ENCODE results near the gene SNX24. TPM values are rescaled to one million over a fixed set of nuclear protein-coding genes. Genes with fewer than 3 reads are reported as not detected.
A peak's percentile ranks its signal among the peaks of the same experiment; 100 is the strongest.

Gene SNX24
- total and polyA plus RNA-seq, 2 experiments from 2014 or later, result 18.0 to 27.5 TPM

DNA sequence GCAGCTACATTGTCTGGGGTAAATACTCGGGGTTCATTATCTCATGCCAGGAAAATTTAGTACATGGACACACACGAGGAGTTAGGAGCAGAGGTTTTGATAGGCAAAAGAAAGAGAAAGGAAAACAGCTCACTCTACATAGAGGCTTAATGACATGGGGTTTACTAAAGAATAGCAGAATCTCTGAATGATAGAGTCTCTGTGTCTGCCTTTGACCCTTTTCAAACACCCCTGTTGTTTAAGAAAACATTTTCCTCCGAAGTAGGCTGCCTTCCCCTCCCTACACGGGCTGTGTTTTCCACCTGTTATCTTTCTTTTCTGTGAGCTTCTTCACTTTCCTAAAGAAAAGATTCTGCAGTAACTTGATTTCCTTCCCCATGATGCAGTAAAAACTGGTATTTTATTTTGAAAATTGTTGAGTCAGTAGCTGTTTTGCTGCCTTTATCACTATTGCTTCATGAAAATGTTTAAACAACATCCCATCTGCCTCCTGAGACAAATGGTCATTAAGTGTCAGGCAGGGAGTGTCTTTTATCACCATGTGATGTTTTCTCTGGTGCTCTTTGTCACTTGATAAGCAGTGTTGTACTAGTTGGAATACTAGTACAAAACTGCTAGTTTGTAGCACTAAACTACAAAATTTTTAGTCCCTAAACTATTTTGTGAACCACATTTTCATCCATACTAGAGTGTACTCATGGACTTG, 114.5 kb downstream of the SNX24 start:
- no peak for TF ChIP-seq JUNB (IDR thresholded peaks at IDR 0.05; ENCODE audit: unreplicated experiment)
- TF ChIP-seq, protein P1, sequence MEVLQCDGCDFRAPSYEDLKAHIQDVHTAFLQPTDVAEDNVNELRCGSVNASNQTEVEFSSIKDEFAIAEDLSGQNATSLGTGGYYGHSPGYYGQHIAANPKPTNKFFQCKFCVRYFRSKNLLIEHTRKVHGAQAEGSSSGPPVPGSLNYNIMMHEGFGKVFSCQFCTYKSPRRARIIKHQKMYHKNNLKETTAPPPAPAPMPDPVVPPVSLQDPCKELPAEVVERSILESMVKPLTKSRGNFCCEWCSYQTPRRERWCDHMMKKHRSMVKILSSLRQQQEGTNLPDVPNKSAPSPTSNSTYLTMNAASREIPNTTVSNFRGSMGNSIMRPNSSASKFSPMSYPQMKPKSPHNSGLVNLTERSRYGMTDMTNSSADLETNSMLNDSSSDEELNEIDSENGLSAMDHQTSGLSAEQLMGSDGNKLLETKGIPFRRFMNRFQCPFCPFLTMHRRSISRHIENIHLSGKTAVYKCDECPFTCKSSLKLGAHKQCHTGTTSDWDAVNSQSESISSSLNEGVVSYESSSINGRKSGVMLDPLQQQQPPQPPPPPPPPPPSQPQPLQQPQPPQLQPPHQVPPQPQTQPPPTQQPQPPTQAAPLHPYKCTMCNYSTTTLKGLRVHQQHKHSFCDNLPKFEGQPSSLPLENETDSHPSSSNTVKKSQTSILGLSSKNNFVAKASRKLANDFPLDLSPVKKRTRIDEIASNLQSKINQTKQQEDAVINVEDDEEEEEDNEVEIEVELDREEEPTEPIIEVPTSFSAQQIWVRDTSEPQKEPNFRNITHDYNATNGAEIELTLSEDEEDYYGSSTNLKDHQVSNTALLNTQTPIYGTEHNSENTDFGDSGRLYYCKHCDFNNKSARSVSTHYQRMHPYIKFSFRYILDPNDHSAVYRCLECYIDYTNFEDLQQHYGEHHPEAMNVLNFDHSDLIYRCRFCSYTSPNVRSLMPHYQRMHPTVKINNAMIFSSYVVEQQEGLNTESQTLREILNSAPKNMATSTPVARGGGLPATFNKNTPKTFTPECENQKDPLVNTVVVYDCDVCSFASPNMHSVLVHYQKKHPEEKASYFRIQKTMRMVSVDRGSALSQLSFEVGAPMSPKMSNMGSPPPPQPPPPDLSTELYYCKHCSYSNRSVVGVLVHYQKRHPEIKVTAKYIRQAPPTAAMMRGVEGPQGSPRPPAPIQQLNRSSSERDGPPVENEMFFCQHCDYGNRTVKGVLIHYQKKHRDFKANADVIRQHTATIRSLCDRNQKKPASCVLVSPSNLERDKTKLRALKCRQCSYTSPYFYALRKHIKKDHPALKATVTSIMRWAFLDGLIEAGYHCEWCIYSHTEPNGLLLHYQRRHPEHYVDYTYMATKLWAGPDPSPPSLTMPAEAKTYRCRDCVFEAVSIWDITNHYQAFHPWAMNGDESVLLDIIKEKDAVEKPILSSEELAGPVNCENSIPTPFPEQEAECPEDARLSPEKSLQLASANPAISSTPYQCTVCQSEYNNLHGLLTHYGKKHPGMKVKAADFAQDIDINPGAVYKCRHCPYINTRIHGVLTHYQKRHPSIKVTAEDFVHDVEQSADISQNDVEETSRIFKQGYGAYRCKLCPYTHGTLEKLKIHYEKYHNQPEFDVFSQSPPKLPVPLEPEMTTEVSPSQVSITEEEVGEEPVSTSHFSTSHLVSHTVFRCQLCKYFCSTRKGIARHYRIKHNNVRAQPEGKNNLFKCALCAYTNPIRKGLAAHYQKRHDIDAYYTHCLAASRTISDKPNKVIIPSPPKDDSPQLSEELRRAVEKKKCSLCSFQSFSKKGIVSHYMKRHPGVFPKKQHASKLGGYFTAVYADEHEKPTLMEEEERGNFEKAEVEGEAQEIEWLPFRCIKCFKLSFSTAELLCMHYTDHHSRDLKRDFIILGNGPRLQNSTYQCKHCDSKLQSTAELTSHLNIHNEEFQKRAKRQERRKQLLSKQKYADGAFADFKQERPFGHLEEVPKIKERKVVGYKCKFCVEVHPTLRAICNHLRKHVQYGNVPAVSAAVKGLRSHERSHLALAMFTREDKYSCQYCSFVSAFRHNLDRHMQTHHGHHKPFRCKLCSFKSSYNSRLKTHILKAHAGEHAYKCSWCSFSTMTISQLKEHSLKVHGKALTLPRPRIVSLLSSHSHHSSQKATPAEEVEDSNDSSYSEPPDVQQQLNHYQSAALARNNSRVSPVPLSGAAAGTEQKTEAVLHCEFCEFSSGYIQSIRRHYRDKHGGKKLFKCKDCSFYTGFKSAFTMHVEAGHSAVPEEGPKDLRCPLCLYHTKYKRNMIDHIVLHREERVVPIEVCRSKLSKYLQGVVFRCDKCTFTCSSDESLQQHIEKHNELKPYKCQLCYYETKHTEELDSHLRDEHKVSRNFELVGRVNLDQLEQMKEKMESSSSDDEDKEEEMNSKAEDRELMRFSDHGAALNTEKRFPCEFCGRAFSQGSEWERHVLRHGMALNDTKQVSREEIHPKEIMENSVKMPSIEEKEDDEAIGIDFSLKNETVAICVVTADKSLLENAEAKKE (CRISPR knock-in tag; IDR thresholded peaks at IDR 0.05), result no peak
- TF ChIP-seq ZNF331 (CRISPR knock-in tag; IDR thresholded peaks at IDR 0.05; ENCODE audit: low read depth), result no peak
- no peak for TF ChIP-seq CREB1 (CRISPR knock-in tag; IDR thresholded peaks at IDR 0.05; ENCODE audit: low read depth)
- TF ChIP-seq, protein P2, sequence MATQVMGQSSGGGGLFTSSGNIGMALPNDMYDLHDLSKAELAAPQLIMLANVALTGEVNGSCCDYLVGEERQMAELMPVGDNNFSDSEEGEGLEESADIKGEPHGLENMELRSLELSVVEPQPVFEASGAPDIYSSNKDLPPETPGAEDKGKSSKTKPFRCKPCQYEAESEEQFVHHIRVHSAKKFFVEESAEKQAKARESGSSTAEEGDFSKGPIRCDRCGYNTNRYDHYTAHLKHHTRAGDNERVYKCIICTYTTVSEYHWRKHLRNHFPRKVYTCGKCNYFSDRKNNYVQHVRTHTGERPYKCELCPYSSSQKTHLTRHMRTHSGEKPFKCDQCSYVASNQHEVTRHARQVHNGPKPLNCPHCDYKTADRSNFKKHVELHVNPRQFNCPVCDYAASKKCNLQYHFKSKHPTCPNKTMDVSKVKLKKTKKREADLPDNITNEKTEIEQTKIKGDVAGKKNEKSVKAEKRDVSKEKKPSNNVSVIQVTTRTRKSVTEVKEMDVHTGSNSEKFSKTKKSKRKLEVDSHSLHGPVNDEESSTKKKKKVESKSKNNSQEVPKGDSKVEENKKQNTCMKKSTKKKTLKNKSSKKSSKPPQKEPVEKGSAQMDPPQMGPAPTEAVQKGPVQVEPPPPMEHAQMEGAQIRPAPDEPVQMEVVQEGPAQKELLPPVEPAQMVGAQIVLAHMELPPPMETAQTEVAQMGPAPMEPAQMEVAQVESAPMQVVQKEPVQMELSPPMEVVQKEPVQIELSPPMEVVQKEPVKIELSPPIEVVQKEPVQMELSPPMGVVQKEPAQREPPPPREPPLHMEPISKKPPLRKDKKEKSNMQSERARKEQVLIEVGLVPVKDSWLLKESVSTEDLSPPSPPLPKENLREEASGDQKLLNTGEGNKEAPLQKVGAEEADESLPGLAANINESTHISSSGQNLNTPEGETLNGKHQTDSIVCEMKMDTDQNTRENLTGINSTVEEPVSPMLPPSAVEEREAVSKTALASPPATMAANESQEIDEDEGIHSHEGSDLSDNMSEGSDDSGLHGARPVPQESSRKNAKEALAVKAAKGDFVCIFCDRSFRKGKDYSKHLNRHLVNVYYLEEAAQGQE (IDR thresholded peaks at IDR 0.05; ENCODE audit: unreplicated experiment), result no peak
- no peak for TF ChIP-seq POLR2AphosphoS5 (IDR thresholded peaks at IDR 0.05; ENCODE audit: low read depth)
- no peak for TF ChIP-seq EZH2phosphoT487 (IDR thresholded peaks at IDR 0.05; ENCODE audit: unreplicated experiment)
- TF ChIP-seq NANOG (IDR thresholded peaks at IDR 0.05; ENCODE audit: borderline replicate concordance), result no peak
- TF ChIP-seq ZNF114 (CRISPR knock-in tag; IDR thresholded peaks at IDR 0.05), result no peak
- no peak for TF ChIP-seq STAT1 (IDR thresholded peaks at IDR 0.05; ENCODE audit: unreplicated experiment)
- TF ChIP-seq, protein P3, sequence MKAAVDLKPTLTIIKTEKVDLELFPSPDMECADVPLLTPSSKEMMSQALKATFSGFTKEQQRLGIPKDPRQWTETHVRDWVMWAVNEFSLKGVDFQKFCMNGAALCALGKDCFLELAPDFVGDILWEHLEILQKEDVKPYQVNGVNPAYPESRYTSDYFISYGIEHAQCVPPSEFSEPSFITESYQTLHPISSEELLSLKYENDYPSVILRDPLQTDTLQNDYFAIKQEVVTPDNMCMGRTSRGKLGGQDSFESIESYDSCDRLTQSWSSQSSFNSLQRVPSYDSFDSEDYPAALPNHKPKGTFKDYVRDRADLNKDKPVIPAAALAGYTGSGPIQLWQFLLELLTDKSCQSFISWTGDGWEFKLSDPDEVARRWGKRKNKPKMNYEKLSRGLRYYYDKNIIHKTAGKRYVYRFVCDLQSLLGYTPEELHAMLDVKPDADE (IDR thresholded peaks at IDR 0.05), result no peak
- TF ChIP-seq EZH2 (IDR thresholded peaks at IDR 0.05; ENCODE audit: low read depth, unreplicated experiment), result no peak
- TF ChIP-seq, protein P4, sequence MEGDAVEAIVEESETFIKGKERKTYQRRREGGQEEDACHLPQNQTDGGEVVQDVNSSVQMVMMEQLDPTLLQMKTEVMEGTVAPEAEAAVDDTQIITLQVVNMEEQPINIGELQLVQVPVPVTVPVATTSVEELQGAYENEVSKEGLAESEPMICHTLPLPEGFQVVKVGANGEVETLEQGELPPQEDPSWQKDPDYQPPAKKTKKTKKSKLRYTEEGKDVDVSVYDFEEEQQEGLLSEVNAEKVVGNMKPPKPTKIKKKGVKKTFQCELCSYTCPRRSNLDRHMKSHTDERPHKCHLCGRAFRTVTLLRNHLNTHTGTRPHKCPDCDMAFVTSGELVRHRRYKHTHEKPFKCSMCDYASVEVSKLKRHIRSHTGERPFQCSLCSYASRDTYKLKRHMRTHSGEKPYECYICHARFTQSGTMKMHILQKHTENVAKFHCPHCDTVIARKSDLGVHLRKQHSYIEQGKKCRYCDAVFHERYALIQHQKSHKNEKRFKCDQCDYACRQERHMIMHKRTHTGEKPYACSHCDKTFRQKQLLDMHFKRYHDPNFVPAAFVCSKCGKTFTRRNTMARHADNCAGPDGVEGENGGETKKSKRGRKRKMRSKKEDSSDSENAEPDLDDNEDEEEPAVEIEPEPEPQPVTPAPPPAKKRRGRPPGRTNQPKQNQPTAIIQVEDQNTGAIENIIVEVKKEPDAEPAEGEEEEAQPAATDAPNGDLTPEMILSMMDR (conservative IDR thresholded peaks at IDR 0.05; ENCODE audit: low read depth in 2 of 2), result no peak
- no peak overlapping the region for H3K27ac Mint-ChIP-seq
- H3K27me3 Mint-ChIP-seq (ENCODE audit: insufficient read depth, low read depth, poor library complexity), result no peaks in the 10 kb centered on the region
- H4K20me1 ChIP-seq (replicated peaks; ENCODE audit: insufficient read depth), result no peaks in the 10 kb centered on the region
- no peak for DNase-seq (ENCODE audit: low spot score)
- H3K4me3 ChIP-seq, result no peak overlapping the region
- no peak overlapping the region for H3K27ac ChIP-seq (ENCODE audit: low read depth)
- no peaks in the 10 kb centered on the region for H3K27me3 ChIP-seq (ENCODE audit: insufficient read depth)
- no peak overlapping the region for H2AFZ ChIP-seq
- H3K79me2 ChIP-seq (replicated peaks; ENCODE audit: insufficient read depth), result no peaks in the 10 kb centered on the region
- peaks cover 4% of the 10 kb centered on the region; the same call in 1 of the 3 replicates for H3K9me3 Mint-ChIP-seq
- H3K36me3 Mint-ChIP-seq (ENCODE audit: low read depth), result no peaks in the 10 kb centered on the region; the same call in 2 of the 3 replicates
- peak; percentile 75 for ATAC-seq
- H3K4me1 Mint-ChIP-seq, result peaks cover 13% of the 10 kb centered on the region
- no peaks in the 10 kb centered on the region for H3F3A ChIP-seq (replicated peaks; ENCODE audit: low read depth)
- no peak overlapping the region for H3K4me2 ChIP-seq
- H3K9me2 ChIP-seq (ENCODE audit: insufficient read depth), result no peaks in the 10 kb centered on the region
- H3K4me3 Mint-ChIP-seq, result no peak overlapping the region
- H3K36me3 ChIP-seq (ENCODE audit: insufficient read depth), result peaks cover 3% of the 10 kb centered on the region; the same call in 1 of the 2 replicates
- peaks cover 19% of the 10 kb centered on the region for H3K4me1 ChIP-seq (ENCODE audit: insufficient read depth)

Measured in GM23338 (cell line).